22Rv1 (cell line): ENCODE measurements around the gene GPI.

Experiments used
- ZFX ChIP-seq: fragments of 450-650 bp; IDR thresholded peaks from 2 replicates; pipeline ENCODE4 v1.6.1; 2017; ENCODE audit warnings: antibody characterized with exemption, borderline replicate concordance
- TF ChIP-seq, protein P1 (sequence below): fragments of 450-650 bp; IDR thresholded peaks from 2 replicates; pipeline ENCODE4 v1.5.1; 2017; ENCODE audit warnings: mild to moderate bottlenecking

DNA sequence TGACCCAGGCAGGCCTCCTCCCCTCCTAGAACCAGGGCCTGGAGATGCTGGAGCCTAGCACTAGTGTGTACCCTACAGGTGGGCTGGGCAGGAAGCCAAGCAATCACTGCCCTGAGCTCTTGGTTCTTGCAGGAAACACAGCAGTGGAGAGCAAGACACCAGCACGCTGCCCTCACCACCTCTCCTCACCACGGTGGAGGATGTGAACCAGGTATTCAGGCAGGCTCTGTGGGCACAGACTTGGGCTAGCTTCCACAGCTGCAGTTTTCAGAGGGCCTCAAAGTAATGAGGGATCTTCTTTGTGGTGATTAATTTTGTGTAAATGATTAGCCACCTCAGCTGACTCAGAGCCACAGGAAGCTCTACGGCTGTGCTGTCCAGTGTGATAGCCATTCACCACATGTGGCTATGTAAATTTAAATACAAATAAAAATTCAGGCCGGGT, 13.6 kb upstream of the GPI start:
- TF ChIP-seq, protein P1, sequence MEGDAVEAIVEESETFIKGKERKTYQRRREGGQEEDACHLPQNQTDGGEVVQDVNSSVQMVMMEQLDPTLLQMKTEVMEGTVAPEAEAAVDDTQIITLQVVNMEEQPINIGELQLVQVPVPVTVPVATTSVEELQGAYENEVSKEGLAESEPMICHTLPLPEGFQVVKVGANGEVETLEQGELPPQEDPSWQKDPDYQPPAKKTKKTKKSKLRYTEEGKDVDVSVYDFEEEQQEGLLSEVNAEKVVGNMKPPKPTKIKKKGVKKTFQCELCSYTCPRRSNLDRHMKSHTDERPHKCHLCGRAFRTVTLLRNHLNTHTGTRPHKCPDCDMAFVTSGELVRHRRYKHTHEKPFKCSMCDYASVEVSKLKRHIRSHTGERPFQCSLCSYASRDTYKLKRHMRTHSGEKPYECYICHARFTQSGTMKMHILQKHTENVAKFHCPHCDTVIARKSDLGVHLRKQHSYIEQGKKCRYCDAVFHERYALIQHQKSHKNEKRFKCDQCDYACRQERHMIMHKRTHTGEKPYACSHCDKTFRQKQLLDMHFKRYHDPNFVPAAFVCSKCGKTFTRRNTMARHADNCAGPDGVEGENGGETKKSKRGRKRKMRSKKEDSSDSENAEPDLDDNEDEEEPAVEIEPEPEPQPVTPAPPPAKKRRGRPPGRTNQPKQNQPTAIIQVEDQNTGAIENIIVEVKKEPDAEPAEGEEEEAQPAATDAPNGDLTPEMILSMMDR = no peak
- TF ChIP-seq ZFX = no peak
